Mucosa of rectum (tissue), 2 donors: ENCODE data around the gene RGN.
"Not testable (repeated sequence)": the region's sequence is repeated elsewhere in the genome, so short reads cannot be mapped to it uniquely, and the experiment has no call there.

Experiments
- H3K27ac ChIP-seq, 2 donors: one replicate each; pipeline ENCODE4 v1.7.0; 2013; ENCODE audit warnings: inconsistent platforms in 2 of 2, low read depth in 2 of 2, low read length in 2 of 2
- H3K27me3 ChIP-seq, 2 donors: one replicate each; pipeline ENCODE4 v1.7.0; 2013; ENCODE audit warnings: low read length in 2 of 2; ENCODE audit not compliant: control insufficient read depth in 2 of 2, insufficient read depth in 2 of 2
- H3K36me3 ChIP-seq, 2 donors: one replicate each; pipeline ENCODE4 v1.7.0; 2013; ENCODE audit warnings: low read length in 2 of 2; ENCODE audit not compliant: control insufficient read depth in 2 of 2, insufficient read depth in 2 of 2
- H3K4me1 ChIP-seq, 2 donors: one replicate each; pipeline ENCODE4 v1.7.0; 2013; ENCODE audit warnings: low read length in 2 of 2, mild to moderate bottlenecking in 1 of 2; ENCODE audit not compliant: control insufficient read depth in 2 of 2, insufficient read depth in 2 of 2
- H3K4me3 ChIP-seq, 2 donors: one replicate each; pipeline ENCODE4 v1.7.0; 2013; ENCODE audit warnings: low read length in 2 of 2
- H3K9ac ChIP-seq, 2 donors: one replicate each; pipeline ENCODE4 v1.7.0; 2013; ENCODE audit warnings: low read length in 2 of 2, low read depth in 1 of 2, mild to moderate bottlenecking in 1 of 2
- H3K9me3 ChIP-seq, 2 donors: one replicate each; pipeline ENCODE4 v1.7.0; 2013; ENCODE audit warnings: low read length in 2 of 2; ENCODE audit not compliant: control insufficient read depth in 2 of 2
- donor health status: healthy.
- donor health status: Normal muscosa, but diverticular disease.

Gene RGN

GRCh38 chrX:47112316-47112954 is 34.2 kb downstream of the RGN start:
- H3K27me3 ChIP-seq: no peaks in the 10 kb centered on the region
- H3K9ac ChIP-seq: no peak overlapping the region
- H3K4me1 ChIP-seq: no peaks in the 10 kb centered on the region
- no peaks in the 10 kb centered on the region for H3K36me3 ChIP-seq
- no peaks in the 10 kb centered on the region for H3K9me3 ChIP-seq
- no peak overlapping the region for H3K4me3 ChIP-seq
- H3K27ac ChIP-seq: no peak overlapping the region

GRCh38 chrX:47116551-47117110 is 38.4 kb downstream of the RGN start:
- not testable (repeated sequence) for H3K9me3 ChIP-seq, H3K27me3 ChIP-seq, H3K4me3 ChIP-seq, H3K9ac ChIP-seq, H3K27ac ChIP-seq, H3K36me3 ChIP-seq, H3K4me1 ChIP-seq

GRCh38 chrX:47124466-47124865 is 46.2 kb downstream of the RGN start:
- not testable (repeated sequence) for H3K36me3 ChIP-seq, H3K9ac ChIP-seq, H3K4me1 ChIP-seq, H3K27me3 ChIP-seq, H3K9me3 ChIP-seq, H3K27ac ChIP-seq, H3K4me3 ChIP-seq

GRCh38 chrX:47129157-47129898 is 51.1 kb downstream of the RGN start:
- Histone ChIP-seq H3K36me3 (no peaks in the 10 kb centered on the region), H3K9me3 (no peaks in the 10 kb centered on the region), H3K4me1 (no peaks in the 10 kb centered on the region), H3K4me3 (peak overlapping the region; percentile 89 to 97), H3K9ac (peak overlapping the region; percentile 71 to 75), H3K27ac (peak overlapping the region; percentile 80 to 82), H3K27me3 (no peaks in the 10 kb centered on the region)

- H3K4me3 ChIP-seq: peak overlapping the region; percentile 89 to 97
- H3K9me3 ChIP-seq: no peaks in the 10 kb centered on the region
- H3K27ac ChIP-seq: peak overlapping the region in 1 of 2 donors; percentile 82
- H3K9ac ChIP-seq: peak overlapping the region in 1 of 2 donors; percentile 75
- H3K27me3 ChIP-seq: no peaks in the 10 kb centered on the region
- H3K36me3 ChIP-seq: no peaks in the 10 kb centered on the region
- no peaks in the 10 kb centered on the region for H3K4me1 ChIP-seq
Measured at GRCh38 chrX:47129899-47130358, 51.7 kb downstream of the RGN start.

GRCh38 chrX:47133493-47133892 is 55.2 kb downstream of the RGN start:
- Histone ChIP-seq H3K4me1 (no peaks in the 10 kb centered on the region), H3K27me3 (no peaks in the 10 kb centered on the region), H3K9me3 (no peaks in the 10 kb centered on the region), H3K4me3 (no peak overlapping the region), H3K36me3 (no peaks in the 10 kb centered on the region), H3K27ac (no peak overlapping the region), H3K9ac (no peak overlapping the region)

GRCh38 chrX:47135650-47136049 is 57.4 kb downstream of the RGN start:
- H3K27me3 ChIP-seq, H3K27ac ChIP-seq, H3K9me3 ChIP-seq, H3K9ac ChIP-seq, H3K36me3 ChIP-seq, H3K4me3 ChIP-seq, H3K4me1 ChIP-seq: not testable (repeated sequence)

GRCh38 chrX:47138171-47138570 is 59.9 kb downstream of the RGN start:
- Histone ChIP-seq H3K9me3 (no peaks in the 10 kb centered on the region), H3K4me3 (no peak overlapping the region), H3K27me3 (peaks cover 0 to 3% of the 10 kb centered on the region in 2 donors), H3K27ac (no peak overlapping the region), H3K36me3 (peaks cover 7 to 12% of the 10 kb centered on the region in 2 donors), H3K4me1 (no peaks in the 10 kb centered on the region), H3K9ac (no peak overlapping the region)
